Lower leg skin (tissue), 4 donors: ENCODE measurements around the gene MEOX2. TPM values are rescaled to one million over a fixed set of nuclear protein-coding genes. Genes with fewer than 3 reads are reported as not detected.

ENCODE experiments used
- DNase-seq, 2 donors: peaks; one replicate each; pipeline ENCODE4 v3.0.0-alpha.2; 2019; ENCODE audit warnings: low spot score in 2 of 2
- H3K4me3 ChIP-seq: fragments of 200-600 bp; sonication (generic); 2 replicates; pipeline ENCODE4 v1.5.1; 2017; ENCODE audit warnings: mild to moderate bottlenecking, low read depth; ENCODE audit not compliant: poor library complexity, severe bottlenecking
- CTCF ChIP-seq, 3 donors: fragments of 450-650 bp; IDR thresholded peaks; one replicate each; pipeline ENCODE4 v1.5.1; 2016; ENCODE audit warnings: antibody characterized with exemption in 3 of 3, mild to moderate bottlenecking in 3 of 3, moderate library complexity in 2 of 3
- POLR2A ChIP-seq, 2 donors: fragments of 450-650 bp; IDR thresholded peaks; one replicate each; pipeline ENCODE4 v1.6.1; 2016 to 2017; ENCODE audit warnings: antibody characterized with exemption in 2 of 2, mild to moderate bottlenecking in 1 of 2, moderate library complexity in 1 of 2
- WGBS, 2 donors: methylation state at CpG; one replicate each; pipeline ENCODE4 v1.1.5; 2018; 5-methylcytosine and 5-hydroxymethylcytosine counted together
- intact Hi-C: fragments of 100-400 bp; cut with DNase I; formaldehyde crosslinking; loops from one replicate; pipeline ENCODE4 v1.15.0; 2023; ENCODE audit warnings: low total_unique reads
- total RNA-seq, 4 donors: library from RNA; depleted of rRNA; stranded (reverse); fragments of >200 nt; gene quantifications; one replicate each; pipeline ENCODE4 v1.1.0, GENCODE V29; 2016

The MEOX2 gene
- total RNA-seq, 4 donors from 2014 or later, result 3.2 to 5.0 (median 4.1) TPM

GRCh38 chr7:15626041-15626440 lies 60.4 kb downstream of the MEOX2 start:
- no peak for DNase-seq
- H3K4me3 ChIP-seq, result no peak overlapping the region
- 94% methylated on average over 1 of the region's 1 CpG for WGBS, 2 donors
- intact Hi-C loops, result no loop called here
- TF ChIP-seq CTCF (IDR thresholded peaks at IDR 0.05), result no peak
- TF ChIP-seq POLR2A (IDR thresholded peaks at IDR 0.05), result no peak

- DNase-seq, result no peak
- WGBS, 2 donors, result 62 to 65% methylated on average over 1 of the region's 1 CpG
- no peak overlapping the region for H3K4me3 ChIP-seq
- TF ChIP-seq CTCF (IDR thresholded peaks at IDR 0.05) (no peak), POLR2A (IDR thresholded peaks at IDR 0.05) (no peak)
- intact Hi-C loops, result no loop called here
These were observed 61.0 kb downstream of the MEOX2 start for GRCh38 chr7:15625466-15625865.

- DNase-seq, result no peak
- H3K4me3 ChIP-seq, result no peak overlapping the region
- TF ChIP-seq CTCF (IDR thresholded peaks at IDR 0.05), result no peak
- no peak for TF ChIP-seq POLR2A (IDR thresholded peaks at IDR 0.05)
- WGBS, 2 donors, result 85% methylated on average over 2 of the region's 2 CpGs
- intact Hi-C loops, result no loop called here
These were observed 65.0 kb downstream of the MEOX2 start for GRCh38 chr7:15621468-15621867.

GRCh38 chr7:15620491-15621185 lies 65.8 kb downstream of the MEOX2 start:
- WGBS, 2 donors, result 46 to 48% methylated on average over 6 of the region's 6 CpGs
- TF ChIP-seq CTCF (IDR thresholded peaks at IDR 0.05), result no peak
- no peak for TF ChIP-seq POLR2A (IDR thresholded peaks at IDR 0.05)
- DNase-seq, result no peak
- H3K4me3 ChIP-seq, result no peak overlapping the region
- intact Hi-C loops, result no loop called here

GRCh38 chr7:15618275-15618674 lies 68.2 kb downstream of the MEOX2 start:
- WGBS, 2 donors, result 97% methylated on average over 2 of the region's 2 CpGs
- H3K4me3 ChIP-seq, result no peak overlapping the region
- intact Hi-C loops, result no loop called here
- TF ChIP-seq CTCF (IDR thresholded peaks at IDR 0.05), result no peak
- no peak for TF ChIP-seq POLR2A (IDR thresholded peaks at IDR 0.05)
- no peak for DNase-seq

- intact Hi-C loops, result no loop called here
- no peak for DNase-seq
- WGBS, 2 donors, result 80 to 82% methylated on average over 8 of the region's 8 CpGs
- TF ChIP-seq POLR2A (IDR thresholded peaks at IDR 0.05), result no peak
- no peak for TF ChIP-seq CTCF (IDR thresholded peaks at IDR 0.05)
- H3K4me3 ChIP-seq, result no peak overlapping the region
These were observed 74.3 kb downstream of the MEOX2 start for GRCh38 chr7:15612205-15612604.
